Fibroblast of the conjunctiva (primary cell): ENCODE results near the gene C2CD5.
"Not testable (repeated sequence)": the region's sequence is repeated elsewhere in the genome, so short reads cannot be mapped to it uniquely, and the experiment has no call there.

ENCODE experiments used
- DNase-seq: peaks from one replicate; pipeline ENCODE4 v3.0.0-alpha.2; 2010; ENCODE audit warnings: low read depth

C2CD5 gene

GRCh38 chr12:22477166-22477893, 67.0 kb downstream of the C2CD5 start:
- peak; percentile 74 for DNase-seq

- no peak for DNase-seq
These were observed 68.2 kb downstream of the C2CD5 start for GRCh38 chr12:22476133-22476532.

GRCh38 chr12:22474970-22475720, 69.2 kb downstream of the C2CD5 start:
- peak; percentile 23 for DNase-seq

- DNase-seq = no peak
These were observed 71.1 kb downstream of the C2CD5 start for GRCh38 chr12:22473212-22473611.

GRCh38 chr12:22467190-22467589, 77.2 kb downstream of the C2CD5 start:
- peak; percentile 67 for DNase-seq

GRCh38 chr12:22463306-22463705, 81.0 kb downstream of the C2CD5 start:
- DNase-seq = no peak

- no peak for DNase-seq
These were observed 82.6 kb downstream of the C2CD5 start for GRCh38 chr12:22461786-22462185.

GRCh38 chr12:22459838-22460490, 84.4 kb downstream of the C2CD5 start:
- DNase-seq = peak; percentile 47

GRCh38 chr12:22458298-22458937, 85.9 kb downstream of the C2CD5 start:
- DNase-seq = no peak

- no peak for DNase-seq
These were observed 87.3 kb downstream of the C2CD5 start for GRCh38 chr12:22457085-22457484.

- DNase-seq = no peak
These were observed 90.8 kb downstream of the C2CD5 start for GRCh38 chr12:22453511-22453910.

GRCh38 chr12:22447223-22447622, 97.1 kb downstream of the C2CD5 start:
- DNase-seq = peak; percentile 20

GRCh38 chr12:22444317-22444665, 100.1 kb downstream of the C2CD5 start:
- DNase-seq = not testable (repeated sequence)

GRCh38 chr12:22443379-22444316, 100.7 kb downstream of the C2CD5 start:
- peak; percentile 68 for DNase-seq

- no peak for DNase-seq
These were observed 107.1 kb downstream of the C2CD5 start for GRCh38 chr12:22437031-22437806.

- no peak for DNase-seq
These were observed 108.8 kb downstream of the C2CD5 start for GRCh38 chr12:22435583-22435982.

- no peak for DNase-seq
These were observed 112.6 kb downstream of the C2CD5 start for GRCh38 chr12:22431693-22432251.

GRCh38 chr12:22416801-22417200, 127.5 kb downstream of the C2CD5 start:
- no peak for DNase-seq

GRCh38 chr12:22415342-22416309, 128.7 kb downstream of the C2CD5 start:
- DNase-seq = no peak
